Upper lobe of right lung (tissue), 1 donor: ENCODE data around the gene LCK. TPM values are rescaled to one million over a fixed set of nuclear protein-coding genes. Genes with fewer than 3 reads are reported as not detected.

Source experiments
- ATAC-seq: fragments of 200-7000 bp; cut with Tn5 transposase; one replicate; pipeline ENCODE4 v1.9.1; 2020; ENCODE audit warnings: mild to moderate bottlenecking, moderate library complexity
- DNase-seq: peaks from one replicate; pipeline ENCODE4 v3.0.0-alpha.2; 2020
- H3K27ac ChIP-seq: fragments of 200-600 bp; one replicate; pipeline ENCODE4 v1.8.0; 2022
- H3K27me3 ChIP-seq: fragments of 200-600 bp; one replicate; pipeline ENCODE4 v1.8.0; 2022; ENCODE audit warnings: mild to moderate bottlenecking
- H3K36me3 ChIP-seq: fragments of 200-600 bp; one replicate; pipeline ENCODE4 v1.8.0; 2022
- H3K4me1 ChIP-seq: fragments of 200-600 bp; one replicate; pipeline ENCODE4 v1.8.0; 2022
- H3K4me3 ChIP-seq: fragments of 200-600 bp; one replicate; pipeline ENCODE4 v1.8.0; 2022; ENCODE audit warnings: mild to moderate bottlenecking
- H3K9me3 ChIP-seq: fragments of 200-600 bp; one replicate; pipeline ENCODE4 v1.8.0; 2022
- intact Hi-C: fragments of 100-400 bp; cut with DNase I; formaldehyde crosslinking; loops from one replicate; pipeline ENCODE4 v1.11.0; 2022
- total RNA-seq: library from RNA; stranded (reverse); fragmentation: NEBNext Ultra II Directional; extraction: Animal tissue kit (Norgen Biotek cat#: 25700); gene quantifications from one replicate; pipeline ENCODE4 v1.2.1, GENCODE V29; 2021
- TF ChIP-seq, protein P1 (sequence below): fragments of 200-600 bp; IDR thresholded peaks from one replicate; pipeline ENCODE4 v1.8.0; 2022; ENCODE audit warnings: antibody characterized with exemption
- donor health status: DM: no; HTN: yes; CAD: no; lungs with severe emphysema.

The LCK gene
- total RNA-seq, 1 donor from 2014 or later, result 8.3 TPM

DNA sequence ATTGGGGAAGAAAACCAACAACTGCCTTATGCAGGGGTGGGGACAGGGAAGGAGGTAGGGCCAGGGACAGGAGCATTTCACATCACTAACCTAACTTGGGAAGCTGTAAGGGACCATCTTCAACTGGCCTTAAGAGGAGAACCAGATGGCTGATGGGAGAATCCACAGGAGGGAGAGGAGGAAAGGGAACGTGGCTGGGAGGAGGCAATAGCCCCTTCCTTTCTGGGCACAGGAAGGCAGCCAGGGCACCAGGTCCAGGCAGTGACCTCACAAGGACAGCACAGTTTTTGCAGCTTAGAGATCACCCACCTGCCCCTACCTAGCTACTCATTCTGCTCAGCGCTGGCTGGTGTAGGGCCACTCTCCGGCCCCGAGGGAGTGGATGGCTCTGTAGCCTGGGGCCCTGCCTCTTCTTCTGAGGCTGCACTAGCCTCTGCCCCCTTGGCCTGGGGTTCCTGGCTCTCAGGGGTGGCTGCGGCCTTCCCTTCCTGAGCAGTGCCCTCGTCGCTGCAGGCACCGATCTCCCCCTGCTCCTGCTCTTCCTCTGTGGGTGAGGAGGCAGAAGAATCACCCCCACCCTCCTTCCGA is 83.3 kb downstream of the LCK start:
- Histone ChIP-seq H3K36me3 (peaks cover 37% of the 10 kb centered on the region), H3K4me1 (peaks cover 28% of the 10 kb centered on the region), H3K9me3 (no peaks in the 10 kb centered on the region), H3K27ac (peak overlapping the region; percentile 36), H3K4me3 (peak overlapping the region; percentile 60), H3K27me3 (no peaks in the 10 kb centered on the region)
- TF ChIP-seq, protein P1, sequence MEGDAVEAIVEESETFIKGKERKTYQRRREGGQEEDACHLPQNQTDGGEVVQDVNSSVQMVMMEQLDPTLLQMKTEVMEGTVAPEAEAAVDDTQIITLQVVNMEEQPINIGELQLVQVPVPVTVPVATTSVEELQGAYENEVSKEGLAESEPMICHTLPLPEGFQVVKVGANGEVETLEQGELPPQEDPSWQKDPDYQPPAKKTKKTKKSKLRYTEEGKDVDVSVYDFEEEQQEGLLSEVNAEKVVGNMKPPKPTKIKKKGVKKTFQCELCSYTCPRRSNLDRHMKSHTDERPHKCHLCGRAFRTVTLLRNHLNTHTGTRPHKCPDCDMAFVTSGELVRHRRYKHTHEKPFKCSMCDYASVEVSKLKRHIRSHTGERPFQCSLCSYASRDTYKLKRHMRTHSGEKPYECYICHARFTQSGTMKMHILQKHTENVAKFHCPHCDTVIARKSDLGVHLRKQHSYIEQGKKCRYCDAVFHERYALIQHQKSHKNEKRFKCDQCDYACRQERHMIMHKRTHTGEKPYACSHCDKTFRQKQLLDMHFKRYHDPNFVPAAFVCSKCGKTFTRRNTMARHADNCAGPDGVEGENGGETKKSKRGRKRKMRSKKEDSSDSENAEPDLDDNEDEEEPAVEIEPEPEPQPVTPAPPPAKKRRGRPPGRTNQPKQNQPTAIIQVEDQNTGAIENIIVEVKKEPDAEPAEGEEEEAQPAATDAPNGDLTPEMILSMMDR, result no peak
- intact Hi-C loops, result no loop called here
- no peak for DNase-seq
- ATAC-seq, result no peak

DNA sequence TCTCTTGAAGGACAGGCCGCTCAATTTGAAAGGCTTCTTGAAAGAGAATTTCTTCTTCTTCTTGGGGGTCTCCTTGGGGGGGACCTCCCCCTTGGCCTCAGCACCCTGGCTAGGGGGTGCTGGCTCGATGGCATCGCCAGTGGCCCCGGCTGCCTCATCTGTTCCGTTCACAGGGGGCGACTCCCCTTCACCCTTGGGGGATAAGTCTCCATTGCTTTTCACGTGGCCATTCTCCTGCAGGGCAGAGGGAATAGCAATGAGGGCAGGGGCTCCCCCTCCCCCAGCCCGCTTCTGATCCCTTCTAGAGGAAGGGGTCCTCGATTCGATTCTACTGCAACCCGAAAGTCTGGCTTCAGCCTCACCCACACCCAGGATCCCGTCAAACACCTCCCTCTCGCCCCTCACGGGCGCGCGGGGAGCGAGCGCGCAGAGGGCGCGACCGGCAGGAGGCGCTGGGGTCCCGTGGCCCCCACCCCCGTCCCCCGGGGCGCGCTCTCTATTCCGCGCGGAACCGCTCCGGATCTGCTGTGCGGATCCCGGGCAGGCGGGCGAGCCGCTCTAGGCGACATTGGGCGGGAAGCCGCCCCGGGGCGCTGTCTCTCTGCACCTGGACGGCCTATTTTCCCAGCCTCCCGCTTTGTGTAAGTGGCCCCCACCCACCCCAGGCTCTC is 83.9 kb downstream of the LCK start:
- no peaks in the 10 kb centered on the region for H3K27me3 ChIP-seq
- peaks cover 28% of the 10 kb centered on the region for H3K4me1 ChIP-seq
- peak; percentile 77 for DNase-seq
- H3K9me3 ChIP-seq, result no peaks in the 10 kb centered on the region
- peak overlapping the region; percentile 36 for H3K27ac ChIP-seq
- peak overlapping the region; percentile 60 for H3K4me3 ChIP-seq
- H3K36me3 ChIP-seq, result peaks cover 31% of the 10 kb centered on the region
- peak; percentile 59 for ATAC-seq
- TF ChIP-seq, protein P1, result peak; percentile 70
- intact Hi-C loops, result no loop called here

DNA sequence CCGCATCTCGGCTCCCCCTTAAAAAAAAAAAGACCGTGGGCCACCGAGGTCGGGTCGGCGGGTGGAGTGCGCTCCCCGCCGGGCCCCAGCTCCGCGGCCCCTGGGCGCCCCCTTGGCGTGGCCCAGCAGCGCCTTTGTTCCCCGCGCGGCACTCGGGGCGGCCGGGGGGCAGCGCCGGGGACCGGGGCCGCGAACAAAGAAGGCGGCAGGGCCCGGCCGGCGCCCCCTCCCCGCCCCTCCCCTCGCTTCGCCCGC is 84.4 kb downstream of the LCK start:
- TF ChIP-seq, protein P1, result no peak
- ATAC-seq, result no peak
- H3K27ac ChIP-seq, result no peak overlapping the region
- peaks cover 26% of the 10 kb centered on the region for H3K36me3 ChIP-seq
- no peaks in the 10 kb centered on the region for H3K27me3 ChIP-seq
- H3K9me3 ChIP-seq, result no peaks in the 10 kb centered on the region
- H3K4me1 ChIP-seq, result peaks cover 28% of the 10 kb centered on the region
- intact Hi-C loops, result no loop called here
- H3K4me3 ChIP-seq, result peak overlapping the region; percentile 60
- DNase-seq, result no peak

Other genes starting within 250 kb of the LCK start
- 81.7 TPM for gene KHDRBS1, start 237.4 kb upstream of the LCK start, total RNA-seq
- 18.1 TPM for gene TMEM39B, start 178.3 kb upstream of the LCK start, total RNA-seq
- gene KPNA6, start 143.2 kb upstream of the LCK start, total RNA-seq, result 69.2 TPM
- gene TXLNA, start 71.6 kb upstream of the LCK start, total RNA-seq, result 47.5 TPM
- gene CCDC28B, start 50.7 kb upstream of the LCK start, total RNA-seq, result 2.7 TPM
- gene IQCC, start 45.6 kb upstream of the LCK start, total RNA-seq, result 1.2 TPM
- not detected for gene DCDC2B, start 42.2 kb upstream of the LCK start, total RNA-seq
- 22.3 TPM for gene TMEM234, start 28.9 kb upstream of the LCK start, total RNA-seq
- 116 TPM for gene EIF3I, start 28.9 kb upstream of the LCK start, total RNA-seq
- gene FAM167B, start 4.0 kb upstream of the LCK start, total RNA-seq, result 65.9 TPM
- gene HDAC1, start 40.8 kb downstream of the LCK start, total RNA-seq, result 71.2 TPM
- 44.5 TPM for gene MARCKSL1, start 85.0 kb downstream of the LCK start, total RNA-seq
- gene FAM229A, start 111.2 kb downstream of the LCK start, total RNA-seq, result 9.3 TPM
- gene TSSK3, start 111.3 kb downstream of the LCK start, total RNA-seq, result 2.5 TPM
- gene BSDC1, start 143.2 kb downstream of the LCK start, total RNA-seq, result 67.6 TPM
- not detected for gene ZBTB8B, start 213.8 kb downstream of the LCK start, total RNA-seq